ENCODE results near the gene RPS15A.

The RPS15A gene

DNA sequence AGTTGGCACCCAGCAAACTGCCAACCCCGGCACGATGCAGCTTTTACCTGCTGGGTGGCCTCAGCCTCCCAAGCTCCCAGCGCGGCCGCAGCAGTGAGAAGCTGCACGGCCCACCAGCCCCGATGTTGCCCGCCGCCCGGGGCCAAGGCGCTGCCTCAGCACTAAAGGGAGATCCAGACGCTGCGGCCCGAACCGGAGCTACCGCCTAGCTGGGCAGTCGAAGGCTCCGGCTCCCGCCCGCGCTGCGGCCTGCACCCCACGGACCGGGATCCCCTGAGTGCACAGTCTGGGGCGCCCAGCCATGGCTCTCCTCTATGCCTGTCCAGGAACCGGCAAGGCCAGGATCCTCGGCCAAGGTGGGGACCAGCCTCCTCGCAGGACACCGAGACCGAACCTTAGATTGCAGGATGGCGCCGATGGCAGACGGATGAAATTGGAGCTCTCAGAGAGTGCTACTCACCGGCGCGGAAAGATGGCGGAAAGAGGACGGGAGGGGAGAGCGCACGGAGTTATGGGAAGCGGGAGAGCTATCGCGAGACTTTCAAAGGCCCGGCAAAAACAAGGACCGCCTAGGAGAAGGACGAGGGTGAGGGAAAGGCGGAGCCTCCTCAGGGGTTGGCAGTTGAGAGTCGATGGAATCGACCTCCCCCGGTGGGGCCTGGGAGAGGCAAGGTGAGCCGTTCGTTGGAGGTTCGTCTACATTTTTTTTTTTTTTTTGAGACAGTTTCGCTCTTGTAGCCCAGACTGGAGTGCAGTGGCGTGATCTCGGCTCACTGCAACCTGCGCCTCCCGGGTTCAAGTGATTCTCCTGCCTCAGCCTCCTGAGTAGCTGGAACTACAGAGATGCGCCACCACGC, at the start of gene RPS15A:
TSS of gene RPS15A (minus strand) at position 485 of the 857 bp plus-strand sequence. CDS start 1,221 bp downstream, outside the sequence.
- peak; percentile 97 for DNase-seq

DNA sequence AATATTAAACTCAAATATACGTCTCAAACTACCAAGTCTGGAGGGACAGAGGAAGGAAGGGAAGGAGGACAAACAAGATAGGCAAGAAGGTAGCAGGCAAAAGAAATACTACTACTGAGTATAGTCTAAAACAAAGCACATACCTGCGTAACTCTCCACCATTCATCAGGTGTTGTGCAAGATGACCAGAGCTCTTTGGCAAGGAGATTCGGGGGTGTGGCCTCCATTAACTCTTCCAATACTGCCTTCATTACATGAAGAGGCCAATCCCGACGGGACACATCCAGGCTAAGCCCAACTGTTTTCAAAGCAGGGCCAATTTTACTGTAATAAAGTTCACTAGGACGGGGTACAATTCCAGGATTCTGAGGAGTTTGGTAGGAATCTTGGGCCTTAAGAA, 49.4 kb upstream of the RPS15A start:
- no peak for DNase-seq

DNA sequence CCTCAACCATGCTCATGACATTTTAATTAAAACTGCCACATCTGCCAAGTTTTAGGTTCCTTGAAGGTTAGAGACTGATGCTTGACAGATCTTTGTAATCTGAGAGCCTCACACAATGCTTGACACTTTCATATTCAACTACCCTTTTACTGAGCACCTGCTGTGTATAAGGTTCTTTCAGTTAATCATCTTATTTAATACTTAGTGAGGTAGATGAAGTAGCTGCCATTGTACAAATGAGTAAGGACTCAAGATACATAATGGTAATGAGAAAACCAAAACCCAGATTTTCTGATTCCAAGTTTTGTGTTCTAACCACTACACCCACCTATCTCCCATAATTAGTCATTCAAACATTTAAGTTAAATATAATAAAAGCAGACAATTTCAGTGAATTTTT, 46.6 kb upstream of the RPS15A start:
- DNase-seq, result no peak

DNA sequence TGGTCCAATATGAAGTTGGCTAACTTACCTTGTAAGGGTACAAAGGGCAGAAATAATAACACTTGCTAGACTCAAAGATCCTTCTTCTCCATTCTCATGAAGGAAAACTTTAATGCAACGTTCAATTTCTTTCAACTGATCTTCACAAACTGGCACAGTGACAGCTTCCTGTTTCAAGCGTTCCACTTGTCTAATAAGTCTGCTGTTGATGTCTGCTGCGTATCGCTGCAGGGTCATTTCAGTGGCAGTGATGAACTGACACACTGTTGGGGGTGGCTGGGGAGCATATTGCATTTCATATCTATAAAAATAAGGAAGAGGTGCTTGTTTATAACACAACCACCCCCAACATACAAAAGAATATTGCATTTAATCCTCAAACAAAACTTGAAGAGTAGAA, 44.7 kb upstream of the RPS15A start:
- DNase-seq, result no peak

DNA sequence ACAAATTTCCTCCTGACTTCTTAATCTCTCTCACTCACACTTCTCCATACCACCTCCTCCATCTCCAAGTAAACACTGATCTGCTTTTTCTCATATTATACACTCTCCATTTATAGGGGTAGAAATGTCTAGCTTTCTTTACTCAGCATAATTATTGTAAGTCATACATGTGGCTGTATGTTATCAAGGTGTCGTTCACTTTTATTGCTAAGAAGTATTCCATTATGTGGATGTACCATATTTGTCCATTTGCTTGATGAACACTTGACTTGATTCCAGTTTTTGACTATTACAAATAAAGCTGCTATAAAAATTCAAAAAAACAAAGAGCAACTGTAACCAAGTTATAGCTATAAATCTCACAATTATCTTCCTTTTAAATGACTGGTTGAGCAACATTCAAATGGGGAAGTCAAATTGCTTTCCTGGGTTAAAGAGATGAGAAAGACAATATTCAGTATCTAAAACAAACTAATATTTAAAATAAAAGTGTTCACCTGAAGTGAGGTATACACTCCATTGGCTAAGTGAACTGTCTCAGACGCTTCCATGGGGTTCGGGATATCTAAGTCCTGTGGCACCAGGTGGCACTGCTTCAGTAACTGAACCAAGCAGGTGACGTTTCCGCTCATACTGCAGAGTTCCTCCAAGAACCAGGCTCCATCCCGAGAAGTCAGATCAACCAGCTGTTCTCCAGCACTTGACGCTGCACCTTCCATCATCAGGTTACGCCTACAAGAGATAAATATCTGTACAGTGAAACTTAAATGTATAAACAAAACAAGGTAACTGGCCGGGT, 43.8 kb upstream of the RPS15A start:
- no peak for DNase-seq

DNA sequence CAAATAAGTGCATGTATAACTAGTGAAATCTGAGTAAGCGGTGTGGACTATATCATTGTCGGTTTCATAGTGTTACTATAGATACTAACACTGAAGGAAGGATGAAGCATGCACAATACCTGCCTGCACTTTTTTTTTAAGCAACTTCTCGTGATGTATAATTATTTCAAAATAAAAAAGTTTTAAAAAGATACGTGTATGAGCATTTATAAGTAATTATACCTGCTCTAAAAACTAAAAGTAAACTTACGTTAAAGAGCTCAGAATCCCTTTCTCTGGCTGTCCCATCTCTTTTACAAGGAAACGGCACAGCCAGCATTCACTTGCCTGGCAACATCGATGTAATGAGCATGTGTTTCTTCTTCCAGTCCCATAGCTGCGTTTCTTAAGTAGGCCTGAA, 42.5 kb upstream of the RPS15A start:
- no peak for DNase-seq

DNA sequence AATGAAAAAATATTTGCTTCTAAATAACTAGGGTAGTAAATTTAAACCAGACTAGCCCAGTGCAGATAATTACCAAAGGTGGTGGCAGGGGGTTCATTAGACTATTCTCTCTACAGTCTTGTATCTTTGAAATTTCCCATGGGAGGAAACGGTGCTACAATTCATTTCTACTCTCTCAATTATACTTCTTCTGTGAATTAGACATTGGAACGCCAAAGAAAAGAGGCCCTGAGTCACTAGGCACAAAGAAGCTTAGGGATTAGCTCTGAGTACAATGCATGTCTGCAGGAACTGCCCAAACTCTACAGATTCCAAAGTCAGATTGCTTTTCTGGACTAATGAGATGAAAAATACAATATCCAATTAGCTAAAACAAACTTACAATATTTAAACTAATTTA, 41.9 kb upstream of the RPS15A start:
- no peak for DNase-seq

DNA sequence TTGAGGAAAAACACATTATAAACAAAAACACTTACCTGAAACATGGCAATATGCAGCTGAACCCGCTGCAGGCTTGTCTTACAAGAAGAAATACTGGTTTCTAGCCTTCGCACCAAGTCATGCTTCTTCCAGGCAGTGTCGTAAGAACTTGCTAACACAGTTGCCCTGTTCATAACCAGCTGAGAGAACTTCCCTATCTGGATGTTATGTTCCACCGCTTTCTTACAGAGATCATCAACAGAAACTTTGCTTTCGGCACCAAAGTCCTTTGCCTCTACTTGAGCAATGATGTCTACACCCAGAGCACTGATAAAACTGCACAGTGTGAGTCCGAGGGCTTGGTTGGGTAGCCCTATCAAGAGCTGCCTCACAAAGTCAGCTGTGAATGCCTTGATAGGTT, 39.1 kb upstream of the RPS15A start:
- no peak for DNase-seq

DNA sequence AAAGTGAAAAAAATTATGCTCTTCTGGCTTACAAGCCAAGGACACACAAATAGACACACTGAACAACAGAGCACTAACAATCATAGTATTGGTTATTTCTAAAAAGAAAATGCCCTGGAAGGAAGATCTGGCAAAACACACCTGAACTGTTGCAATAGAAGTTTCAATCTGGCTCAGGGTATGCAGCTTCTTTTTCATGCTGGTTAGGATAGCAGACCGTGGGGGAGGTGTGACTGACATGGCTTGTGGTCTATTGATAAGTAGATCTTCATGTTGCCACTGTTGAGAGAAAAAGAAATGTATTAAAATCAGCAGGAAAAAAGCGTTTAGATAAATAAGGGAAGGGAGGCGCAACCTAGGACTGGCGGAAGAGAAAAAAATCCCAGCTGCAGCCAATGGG, 37.8 kb upstream of the RPS15A start:
- no peak for DNase-seq

DNA sequence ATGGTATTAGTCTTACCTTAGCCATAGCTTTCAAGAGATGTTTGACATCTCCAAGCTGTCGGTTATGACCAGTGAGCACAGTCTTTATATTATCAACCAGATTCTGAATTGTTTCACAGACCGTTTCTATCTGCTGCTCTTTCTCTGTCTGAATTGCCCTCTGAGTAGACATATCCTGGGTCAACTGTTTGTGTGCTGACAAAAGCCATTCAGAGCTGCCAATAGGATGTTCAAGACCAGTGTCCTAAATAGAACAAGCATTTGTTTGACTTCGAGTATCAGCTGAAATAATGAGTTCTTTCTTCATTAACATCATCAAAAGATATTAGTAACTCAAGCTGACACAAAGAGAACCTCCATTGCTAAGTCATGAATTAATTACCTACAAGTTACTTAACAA, 26.2 kb upstream of the RPS15A start:
- no peak for DNase-seq

DNA sequence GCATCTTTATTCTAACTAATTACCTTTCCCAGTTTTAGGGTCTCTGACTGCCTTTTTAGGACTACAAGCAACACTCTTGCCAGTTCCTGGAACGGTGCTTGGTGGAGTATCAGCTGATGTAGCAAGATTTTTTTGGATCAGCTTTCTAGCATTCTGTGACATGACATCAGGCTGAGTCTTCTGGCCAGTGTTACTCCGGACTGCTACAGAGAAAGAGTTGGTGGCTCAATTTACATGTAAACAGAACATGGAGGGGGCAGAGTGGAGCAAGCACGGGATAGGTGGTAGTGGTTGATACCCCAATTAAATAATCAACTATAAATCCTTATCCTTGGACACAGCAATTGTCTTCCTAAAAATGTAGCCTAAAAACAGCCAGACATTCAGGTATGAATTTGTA, 21.8 kb upstream of the RPS15A start:
- DNase-seq, result no peak

DNA sequence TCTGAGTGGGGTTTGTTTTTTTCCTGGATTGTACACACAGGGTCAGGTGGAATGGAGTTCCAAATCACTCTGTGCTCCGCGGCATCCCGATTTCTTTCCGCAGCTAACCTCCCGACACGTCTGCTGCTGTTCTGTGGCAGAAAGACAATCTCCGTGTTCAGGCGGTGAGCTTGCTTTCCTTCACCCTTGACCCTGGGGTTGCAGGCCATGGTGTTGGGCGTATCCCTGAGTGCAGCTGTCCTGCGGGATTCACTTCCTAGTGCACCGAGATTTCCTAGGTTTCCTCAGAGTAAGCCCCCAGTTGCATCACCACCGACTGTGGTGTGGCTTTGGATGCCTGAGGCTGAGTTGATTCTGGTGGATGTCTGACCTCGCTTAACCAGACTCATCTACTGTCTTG, 19.0 kb upstream of the RPS15A start:
- DNase-seq, result no peak

DNA sequence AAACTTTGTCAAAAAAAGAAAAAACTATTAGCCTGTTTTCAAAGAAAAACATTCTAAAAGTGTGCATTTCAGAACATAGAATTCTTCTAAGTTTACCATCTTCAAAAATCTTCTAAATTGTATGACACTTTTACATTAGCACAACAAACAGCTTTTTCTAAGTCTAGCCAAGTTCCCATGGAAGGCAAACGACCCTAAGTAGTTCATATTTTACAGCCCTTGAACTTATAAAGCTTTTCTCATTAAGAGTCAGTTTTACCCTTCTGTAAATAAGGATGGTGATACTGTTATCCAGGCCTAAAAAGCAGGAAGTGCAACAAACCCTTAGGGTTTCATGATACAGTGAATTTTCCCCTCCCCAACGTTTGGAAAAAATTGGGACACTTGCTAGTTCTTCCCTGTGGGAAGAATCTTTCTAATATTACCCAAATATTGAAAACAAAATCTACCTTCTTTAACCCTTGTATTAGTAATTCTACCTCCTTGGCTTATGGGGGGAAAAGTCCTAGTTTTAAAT, 15.2 kb upstream of the RPS15A start:
- no peak for DNase-seq

DNA sequence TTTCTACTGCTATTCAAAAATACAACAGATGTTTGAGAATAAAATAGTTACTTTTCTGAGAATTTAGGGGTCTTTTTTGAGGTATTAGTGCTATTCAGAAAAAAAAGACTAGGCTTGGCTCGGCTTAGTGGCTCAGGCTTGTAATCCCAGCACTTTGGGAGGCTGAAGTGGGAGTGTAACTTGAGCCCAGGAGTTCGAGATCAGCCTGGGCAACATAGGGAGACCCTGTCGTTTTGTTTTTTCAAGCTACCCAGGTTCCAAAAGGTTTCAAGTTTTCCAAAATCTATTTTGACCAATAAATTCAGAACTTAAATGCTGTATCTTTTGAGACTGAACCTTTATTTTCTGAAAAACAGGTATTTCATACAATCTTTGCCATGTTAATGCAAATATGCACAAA, 14.4 kb upstream of the RPS15A start:
- no peak for DNase-seq

DNA sequence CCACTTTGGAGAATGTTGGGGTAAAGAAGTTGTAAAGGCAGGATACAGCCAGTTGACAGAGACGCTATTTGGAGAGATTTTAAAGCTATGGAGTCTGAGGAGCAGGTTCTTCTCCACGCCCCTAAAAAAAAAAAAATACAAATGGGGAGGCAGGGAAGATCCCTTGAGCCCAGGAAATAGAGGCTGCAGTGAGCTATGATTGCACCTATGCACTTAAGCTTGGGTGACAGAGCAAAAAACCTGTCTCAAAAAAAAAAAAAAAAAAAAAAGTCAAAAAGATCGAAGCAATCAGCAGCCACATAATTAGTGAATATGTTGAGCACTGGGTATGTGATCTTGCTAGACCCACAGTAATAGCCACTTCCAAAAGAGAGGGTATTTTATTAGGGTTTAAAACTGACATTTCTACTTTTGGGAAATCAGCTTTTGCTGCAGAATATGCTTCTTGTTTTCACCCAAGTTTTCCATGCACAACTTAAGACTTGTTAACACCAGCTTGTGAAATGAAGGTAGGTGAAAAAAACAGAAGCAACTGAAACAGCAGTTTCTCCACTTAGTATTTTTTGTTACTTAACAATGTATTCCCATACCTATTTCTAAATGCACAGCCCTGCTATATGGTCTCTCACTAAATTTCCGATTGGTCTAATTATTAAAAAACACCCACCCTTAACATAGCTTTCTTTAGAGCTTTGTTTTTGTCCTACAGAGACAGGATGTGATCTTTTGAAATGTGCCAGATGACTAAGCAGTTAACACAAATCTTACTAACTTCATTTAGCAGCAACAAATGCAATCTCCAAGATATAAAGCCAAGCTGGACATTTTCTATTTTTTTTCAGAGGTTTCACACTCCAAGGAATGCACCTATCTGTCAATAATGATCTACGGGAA, 13.7 kb upstream of the RPS15A start:
- DNase-seq, result no peak

DNA sequence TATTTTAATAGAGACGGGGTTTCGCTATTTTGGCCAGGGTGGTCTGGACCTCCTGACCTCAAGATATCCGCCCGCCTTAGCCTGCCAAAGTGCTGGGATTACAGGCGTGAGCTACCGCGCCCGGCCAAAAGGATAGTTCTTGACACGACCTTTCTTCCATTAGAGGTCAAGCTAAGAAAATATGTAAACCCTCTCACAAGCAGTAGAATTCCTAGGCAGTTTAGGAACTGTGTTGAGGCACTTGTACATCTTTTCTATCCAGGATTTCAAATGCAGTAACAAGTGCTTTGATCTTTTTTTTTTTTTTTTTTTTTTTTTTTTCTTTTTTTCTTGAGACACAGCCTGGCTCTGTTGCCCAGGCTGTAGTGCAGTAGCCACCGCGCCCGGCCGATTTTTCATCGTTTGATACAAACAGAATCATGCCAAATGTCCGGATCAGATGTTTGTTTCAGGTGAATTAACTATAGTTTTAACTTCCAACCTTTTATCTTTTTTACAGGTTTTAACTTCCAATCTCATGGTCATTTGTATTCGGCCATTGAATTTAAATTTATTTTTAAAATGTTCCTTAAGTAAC, 12.7 kb upstream of the RPS15A start:
- no peak for DNase-seq

DNA sequence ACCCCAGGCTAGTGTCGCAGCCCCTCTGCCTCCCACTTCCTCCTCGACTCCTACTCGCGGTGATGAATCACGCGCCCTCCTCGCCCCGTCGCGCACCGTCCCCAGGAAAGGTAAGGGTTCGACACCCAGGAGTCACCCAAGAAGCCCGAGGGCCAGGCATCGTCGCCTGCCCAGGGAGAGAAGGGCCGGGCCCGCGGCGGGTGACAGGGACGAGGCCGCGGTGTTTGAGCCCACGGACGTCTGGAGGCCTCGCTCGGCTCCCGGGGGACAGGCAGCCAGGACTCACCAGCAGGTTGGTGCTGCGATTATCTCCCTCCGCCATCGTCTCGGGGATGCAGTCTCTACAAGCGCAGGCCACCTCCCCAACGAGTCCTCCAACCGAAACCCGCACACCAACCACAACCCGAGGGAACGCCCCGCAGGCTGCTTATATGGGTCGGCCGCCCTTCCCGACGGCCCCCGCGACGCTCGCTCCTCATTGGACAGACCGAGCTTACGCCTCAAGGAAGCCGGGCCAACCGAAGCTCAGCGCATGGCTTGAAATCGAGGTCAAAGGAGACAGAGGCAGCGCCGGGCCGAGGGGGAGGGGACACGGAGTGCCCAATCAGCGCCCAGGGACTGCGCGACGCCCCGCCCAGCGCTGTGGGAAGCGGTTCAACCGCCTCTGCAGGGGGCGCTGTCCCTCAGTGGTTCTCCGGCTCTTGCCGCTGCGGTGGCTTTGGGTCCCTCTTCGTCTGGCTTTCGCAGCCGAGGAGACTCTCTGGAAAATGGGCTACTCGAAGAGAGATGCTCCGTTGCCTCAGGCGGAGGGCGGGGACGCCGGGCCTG, 11.2 kb upstream of the RPS15A start, which contains the start of gene ARL6IP1:
TSS of gene ARL6IP1 (minus strand) at position 405 of the 828 bp plus-strand sequence. CDS start at position 322, 83 bp downstream.
- peak; percentile 98 for DNase-seq

DNA sequence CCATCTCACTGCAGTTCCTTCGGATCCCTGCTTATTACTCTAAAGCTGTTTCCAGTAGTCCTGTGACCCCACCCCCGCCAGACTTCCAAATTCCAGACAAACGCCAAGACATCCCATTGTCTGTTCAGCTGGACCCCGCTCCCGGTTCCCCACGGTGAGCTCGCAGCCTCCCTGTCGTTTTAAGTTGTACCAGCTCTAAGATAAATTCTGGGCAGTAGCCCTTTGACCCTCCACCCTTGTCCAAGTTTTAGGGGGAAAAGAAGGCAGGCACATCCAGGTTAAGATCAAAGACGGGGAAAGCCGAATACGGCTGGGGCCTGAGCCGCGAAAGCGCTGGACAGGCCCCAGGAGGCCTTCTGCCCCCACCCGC, 10.6 kb upstream of the RPS15A start:
- no peak for DNase-seq

DNA sequence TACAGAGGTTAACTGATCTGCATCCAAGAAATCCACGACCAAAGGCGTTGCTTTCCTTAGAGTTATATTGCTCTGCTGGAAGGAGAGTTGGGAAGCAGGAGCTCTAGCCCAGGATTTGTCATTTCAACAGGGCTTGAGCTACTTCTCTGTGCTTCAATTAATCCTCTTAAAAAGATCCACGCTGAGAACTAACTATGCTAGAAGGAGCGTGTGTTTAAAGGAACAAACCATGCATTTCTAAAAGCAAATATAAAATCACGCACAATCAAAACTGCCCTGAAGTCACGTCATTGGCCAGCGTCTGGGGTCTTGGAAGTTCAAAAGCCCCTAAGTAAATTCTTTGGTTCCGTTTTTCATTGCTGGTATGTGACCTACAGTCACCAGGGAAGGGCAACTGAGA, 10.2 kb upstream of the RPS15A start:
- no peak for DNase-seq

DNA sequence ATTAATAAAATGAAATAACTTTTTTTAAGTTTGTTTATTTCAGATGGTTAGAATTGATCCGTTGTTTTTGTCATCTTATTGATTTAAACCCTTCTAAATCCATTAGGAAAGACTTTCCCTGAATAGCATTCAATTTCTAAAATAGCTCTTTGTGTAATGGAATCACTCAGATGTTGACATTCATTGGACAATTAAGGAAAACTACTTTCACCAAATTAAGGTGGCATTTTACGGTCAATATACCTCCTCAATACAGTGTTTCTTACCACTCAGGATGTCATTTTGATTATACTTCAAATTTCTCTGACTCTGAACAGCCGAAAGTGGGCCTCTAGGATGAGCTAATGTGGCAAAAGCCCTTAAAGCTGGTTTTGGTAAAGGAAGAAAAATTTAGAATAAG, 9.4 kb upstream of the RPS15A start:
- no peak for DNase-seq

DNA sequence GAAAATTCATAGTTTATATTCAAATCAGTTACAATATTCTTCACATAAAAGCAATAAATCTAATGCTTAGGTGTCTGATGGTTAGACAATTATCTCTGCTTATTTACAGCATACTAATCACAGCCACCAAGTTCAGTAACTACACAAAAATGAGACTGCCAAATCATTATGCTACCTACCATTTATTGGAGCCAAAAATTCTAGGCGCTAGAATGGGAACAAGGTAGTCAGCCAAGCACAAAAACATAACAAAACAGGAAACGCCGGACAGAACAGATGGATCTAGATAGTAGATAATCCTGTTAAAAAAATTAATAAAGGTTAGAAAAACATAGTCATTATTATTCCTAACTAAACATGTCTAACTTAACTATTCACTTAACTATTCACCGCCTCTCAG, 7.6 kb upstream of the RPS15A start:
- DNase-seq, result no peak

DNA sequence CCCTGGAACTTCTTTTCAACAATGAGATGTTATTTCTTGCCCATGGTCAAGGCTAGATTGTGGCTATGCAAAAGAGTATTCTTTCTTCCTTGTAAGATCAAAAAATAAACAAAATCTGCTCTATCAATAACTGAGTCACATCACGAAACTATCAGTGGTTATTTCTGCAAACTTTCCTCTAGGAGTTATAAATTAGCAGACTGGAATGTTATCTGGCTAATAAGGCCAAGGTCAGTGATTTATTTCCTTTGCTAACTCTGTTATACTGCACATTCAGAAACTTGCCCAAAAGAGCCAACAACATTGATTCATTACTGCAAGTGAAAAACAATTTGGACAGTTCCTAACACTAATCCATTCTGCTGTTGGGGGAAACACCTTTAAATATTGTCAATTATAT, 6.2 kb upstream of the RPS15A start:
- no peak for DNase-seq
